SK-N-SH (cell line): Measurements from ENCODE around the gene AVPR1B. TPM values are rescaled to one million over a fixed set of nuclear protein-coding genes. Genes with fewer than 3 reads are reported as not detected.

Experiments used
- CTCF ChIA-PET: fragments of 300-600, 350-600 bp; formaldehyde crosslinking; extraction: SDS; loops from one replicate; lab custom pipeline; 2021; lab: Yijun Ruan, JAX
- POLR2A ChIA-PET: fragments of 350-600 bp; sonication (Branson Sonifier 250); formaldehyde crosslinking; extraction: SDS; loops from one replicate; lab custom pipeline; 2020; ENCODE audit warnings: antibody characterized with exemption, inconsistent platforms; lab: Yijun Ruan, JAX
- DNase-seq: peaks from one replicate; pipeline ENCODE4 v3.0.0; 2012
- H2AFZ ChIP-seq: fragments of 200-600 bp; sonication (generic); 2 replicates; pipeline ENCODE4 v1.8.1; 2016; ENCODE audit warnings: antibody characterized with exemption, mild to moderate bottlenecking, low read depth
- H3F3A ChIP-seq: fragments of 200-600 bp; sonication (generic); replicated peaks from 2 replicates; pipeline ENCODE3; 2016; ENCODE audit warnings: antibody characterized with exemption, mild to moderate bottlenecking; ENCODE audit not compliant: insufficient read depth
- H3K27ac ChIP-seq, 2 experiments: fragments of 200-500 bp in 1 of 2; fragments of 200-600 bp in 1 of 2; sonication (Bioruptor generic) in 1 of 2; sonication (generic), shearing (Covaris generic) in 1 of 2; 2 replicates each; pipeline versions ENCODE4 v1.5.1 to v1.6.1; 2014 to 2016; ENCODE audit warnings: low read depth in 2 of 2, inconsistent platforms in 1 of 2, low read length in 1 of 2, mild to moderate bottlenecking in 1 of 2, mixed read lengths in 1 of 2
- H3K27me3 ChIP-seq: fragments of 200-600 bp; sonication (generic), shearing (Covaris generic); 2 replicates; pipeline ENCODE4 v1.6.1; 2016; ENCODE audit warnings: mixed run types; ENCODE audit not compliant: insufficient read depth
- H3K36me3 ChIP-seq, 2 experiments: fragments of 200-500 bp in 1 of 2; fragments of 200-600 bp in 1 of 2; sonication (Bioruptor generic) in 1 of 2; sonication (generic) in 1 of 2; replicated peaks in 1 of 2; 2 replicates each; pipeline versions ENCODE3 to v1.5.1; 2014 to 2016; ENCODE audit warnings: low read length in 1 of 2, mild to moderate bottlenecking in 1 of 2; ENCODE audit not compliant: insufficient read depth in 2 of 2, control insufficient read depth in 1 of 2
- H3K4me1 ChIP-seq, 2 experiments: fragments of 200-500 bp in 1 of 2; fragments of 200-600 bp in 1 of 2; sonication (Bioruptor generic) in 1 of 2; sonication (generic), shearing (Covaris generic) in 1 of 2; 2 replicates each; pipeline versions ENCODE4 v1.5.1 to v1.6.1; 2014 to 2016; ENCODE audit warnings: low read depth in 1 of 2, low read length in 1 of 2, mixed run types in 1 of 2; ENCODE audit not compliant: insufficient read depth in 2 of 2, control insufficient read depth in 1 of 2
- H3K4me2 ChIP-seq: fragments of 200-600 bp; sonication (generic), shearing (Covaris generic); 2 replicates; pipeline ENCODE4 v1.6.1; 2017; ENCODE audit warnings: mixed run types
- H3K4me3 ChIP-seq, 2 experiments: fragments of 200-500 bp in 1 of 2; fragments of 200-600 bp in 1 of 2; sonication (Bioruptor generic) in 1 of 2; sonication (generic), shearing (Covaris generic) in 1 of 2; 2 replicates each; pipeline versions ENCODE4 v1.5.1 to v1.8.1; 2014 to 2016; ENCODE audit warnings: low read depth in 2 of 2, inconsistent platforms in 1 of 2, low read length in 1 of 2, mild to moderate bottlenecking in 1 of 2, mixed read lengths in 1 of 2, moderate library complexity in 1 of 2
- H3K79me2 ChIP-seq: fragments of 200-600 bp; sonication (generic); 2 replicates; pipeline ENCODE4 v1.8.1; 2017; ENCODE audit warnings: mild to moderate bottlenecking; ENCODE audit not compliant: insufficient read depth
- H3K9ac ChIP-seq: fragments of 200-600 bp; sonication (generic); 2 replicates; pipeline ENCODE4 v1.6.1; 2017; ENCODE audit warnings: mixed run types
- H3K9me2 ChIP-seq: fragments of 200-600 bp; sonication (generic); 2 replicates; pipeline ENCODE4 v1.6.1; 2017; ENCODE audit warnings: mixed run types
- H3K9me3 ChIP-seq: fragments of 200-600 bp; sonication (generic); 2 replicates; pipeline ENCODE4 v1.6.1; 2017; ENCODE audit warnings: mixed run types, mild to moderate bottlenecking, moderate library complexity
- H4K20me1 ChIP-seq: fragments of 200-600 bp; sonication (generic); 2 replicates; pipeline ENCODE4 v1.6.1; 2017; ENCODE audit warnings: mild to moderate bottlenecking, mixed run types; ENCODE audit not compliant: insufficient read depth
- FOSL2 ChIP-seq: IDR thresholded peaks from 2 replicates; pipeline ENCODE4 v1.4.0; 2012; ENCODE audit warnings: low read depth, mild to moderate bottlenecking, moderate library complexity, borderline replicate concordance
- JUND ChIP-seq: IDR thresholded peaks from 2 replicates; pipeline ENCODE4 v1.4.0; 2012
- MEF2A ChIP-seq: IDR thresholded peaks from 2 replicates; pipeline ENCODE4 v1.4.0; 2012; ENCODE audit warnings: low read depth, borderline replicate concordance
- MXI1 ChIP-seq: IDR thresholded peaks from 2 replicates; pipeline ENCODE4 v1.6.1; 2012; ENCODE audit warnings: mild to moderate bottlenecking, low read depth, low read length, improper control_type of control experiment
- NFIC ChIP-seq: IDR thresholded peaks from 2 replicates; pipeline ENCODE4 v1.4.0; 2012; ENCODE audit warnings: borderline replicate concordance
- NRF1 ChIP-seq: IDR thresholded peaks from 2 replicates; pipeline ENCODE4 v1.6.1; 2012; ENCODE audit warnings: low read depth, mild to moderate bottlenecking, low read length
- POLR2AphosphoS5 ChIP-seq: IDR thresholded peaks from 2 replicates; pipeline ENCODE4 v1.6.1; 2012; ENCODE audit warnings: low read depth, low read length
- RCOR1 ChIP-seq: fragments of 150-350 bp; IDR thresholded peaks from 2 replicates; pipeline ENCODE4 v1.6.1; 2017; ENCODE audit warnings: antibody characterized with exemption, low read length
- RFX5 ChIP-seq: IDR thresholded peaks from 2 replicates; pipeline ENCODE4 v1.6.1; 2012; ENCODE audit warnings: mild to moderate bottlenecking, improper control_type of control experiment, low read length
- RXRA ChIP-seq: IDR thresholded peaks from 2 replicates; pipeline ENCODE4 v1.4.0; 2012; ENCODE audit warnings: low read depth, mild to moderate bottlenecking, borderline replicate concordance
- SMC3 ChIP-seq: IDR thresholded peaks from 2 replicates; pipeline ENCODE4 v1.6.1; 2012; ENCODE audit warnings: low read depth, low read length, improper control_type of control experiment
- TCF12 ChIP-seq: IDR thresholded peaks from 2 replicates; pipeline ENCODE4 v1.4.0; 2012
- USF1 ChIP-seq: IDR thresholded peaks from 2 replicates; pipeline ENCODE4 v1.4.0; 2012; ENCODE audit warnings: low read depth, borderline replicate concordance
- USF2 ChIP-seq: fragments of 150-350 bp; IDR thresholded peaks from 2 replicates; pipeline ENCODE4 v1.6.1; 2017; ENCODE audit warnings: antibody characterized with exemption, low read length, low read depth, borderline replicate concordance
- YY1 ChIP-seq: IDR thresholded peaks from 2 replicates; pipeline ENCODE4 v1.4.0; 2012; ENCODE audit warnings: low read depth, mild to moderate bottlenecking
- WGBS: methylation state at CpG from one replicate; pipeline ENCODE4 v1.1.6; 2017; ENCODE audit warnings: low lambda C conversion rate; 5-methylcytosine and 5-hydroxymethylcytosine counted together
- polyA plus RNA-seq, 3 experiments: library from polyadenylated mRNA; depleted of rRNA; stranded (reverse); fragments of >200 nt; gene quantifications; 2 replicates each; pipeline ENCODE4 v1.2.3, GENCODE V29; 2012
- TF ChIP-seq, protein P1 (sequence below): fragments of 200-600 bp; sonication (generic); IDR thresholded peaks from 2 replicates; pipeline ENCODE4 v1.6.1; 2017; ENCODE audit warnings: antibody characterized with exemption, mild to moderate bottlenecking, moderate library complexity

Gene AVPR1B
- polyA plus RNA-seq, 1 of the 3 experiments (the other 2 are of a cell fraction), result not detected

GRCh38 chr1:206143537-206144172 lies 26.5 kb upstream of the AVPR1B start:
- no peaks in the 10 kb centered on the region for H3K36me3 ChIP-seq
- ChIA-PET CTCF (no interaction called here), POLR2A (no interaction called here)
- no peaks in the 10 kb centered on the region for H3K4me1 ChIP-seq
- no peaks in the 10 kb centered on the region for H3K79me2 ChIP-seq
- no peak overlapping the region for H3K4me2 ChIP-seq
- no peaks in the 10 kb centered on the region for H3F3A ChIP-seq
- H2AFZ ChIP-seq, result no peak overlapping the region
- peaks cover 44% of the 10 kb centered on the region for H3K27me3 ChIP-seq
- WGBS, result 69% methylated on average over 13 of the region's 15 CpGs
- H3K9me3 ChIP-seq, result no peaks in the 10 kb centered on the region
- TF ChIP-seq FOSL2, result no peak
- no peak for TF ChIP-seq USF2
- TF ChIP-seq NRF1, result no peak
- no peak for TF ChIP-seq YY1
- no peak for TF ChIP-seq USF1
- TF ChIP-seq RXRA, result no peak
- TF ChIP-seq MXI1, result no peak
- no peak for TF ChIP-seq RCOR1
- TF ChIP-seq NFIC, result no peak
- no peak for TF ChIP-seq RFX5
- TF ChIP-seq SMC3, result no peak
- no peak overlapping the region for H3K4me3 ChIP-seq
- DNase-seq, result no peak
- no peak overlapping the region for H3K27ac ChIP-seq
- H3K9me2 ChIP-seq, result no peaks in the 10 kb centered on the region
- H3K9ac ChIP-seq, result no peak overlapping the region
- no peaks in the 10 kb centered on the region for H4K20me1 ChIP-seq

DNA sequence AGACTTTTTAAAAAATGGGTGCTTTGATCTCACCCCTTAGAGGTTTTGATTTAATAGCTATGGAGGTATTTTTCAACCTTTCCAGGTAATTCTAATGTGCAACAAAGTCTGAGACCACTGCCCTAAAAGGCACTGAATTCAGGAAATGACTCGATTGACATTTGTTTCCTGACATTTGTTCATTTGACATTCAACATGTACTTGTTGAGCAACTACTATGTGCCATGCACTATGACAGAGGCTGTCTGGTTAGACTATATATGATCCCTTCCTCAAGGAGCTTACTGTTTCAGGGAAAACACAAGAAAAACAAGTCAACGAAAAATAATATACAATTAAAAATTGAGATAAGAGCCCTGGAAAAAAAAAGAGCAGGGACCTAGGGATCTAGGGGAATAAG lies 25.6 kb upstream of the AVPR1B start:
- no peak for TF ChIP-seq POLR2AphosphoS5
- TF ChIP-seq NFIC, result no peak
- no peak for TF ChIP-seq TCF12
- TF ChIP-seq RCOR1, result no peak
- no peak for TF ChIP-seq JUND
- TF ChIP-seq, protein P1, sequence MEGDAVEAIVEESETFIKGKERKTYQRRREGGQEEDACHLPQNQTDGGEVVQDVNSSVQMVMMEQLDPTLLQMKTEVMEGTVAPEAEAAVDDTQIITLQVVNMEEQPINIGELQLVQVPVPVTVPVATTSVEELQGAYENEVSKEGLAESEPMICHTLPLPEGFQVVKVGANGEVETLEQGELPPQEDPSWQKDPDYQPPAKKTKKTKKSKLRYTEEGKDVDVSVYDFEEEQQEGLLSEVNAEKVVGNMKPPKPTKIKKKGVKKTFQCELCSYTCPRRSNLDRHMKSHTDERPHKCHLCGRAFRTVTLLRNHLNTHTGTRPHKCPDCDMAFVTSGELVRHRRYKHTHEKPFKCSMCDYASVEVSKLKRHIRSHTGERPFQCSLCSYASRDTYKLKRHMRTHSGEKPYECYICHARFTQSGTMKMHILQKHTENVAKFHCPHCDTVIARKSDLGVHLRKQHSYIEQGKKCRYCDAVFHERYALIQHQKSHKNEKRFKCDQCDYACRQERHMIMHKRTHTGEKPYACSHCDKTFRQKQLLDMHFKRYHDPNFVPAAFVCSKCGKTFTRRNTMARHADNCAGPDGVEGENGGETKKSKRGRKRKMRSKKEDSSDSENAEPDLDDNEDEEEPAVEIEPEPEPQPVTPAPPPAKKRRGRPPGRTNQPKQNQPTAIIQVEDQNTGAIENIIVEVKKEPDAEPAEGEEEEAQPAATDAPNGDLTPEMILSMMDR, result no peak
- no peak for TF ChIP-seq MEF2A
- no peak overlapping the region for H3K4me3 ChIP-seq
- H4K20me1 ChIP-seq, result no peaks in the 10 kb centered on the region
- no peak overlapping the region for H3K9ac ChIP-seq
- no peak overlapping the region for H3K27ac ChIP-seq
- DNase-seq, result no peak
- H3K9me3 ChIP-seq, result no peaks in the 10 kb centered on the region
- no peaks in the 10 kb centered on the region for H3K4me1 ChIP-seq
- no peaks in the 10 kb centered on the region for H3K36me3 ChIP-seq
- no peak overlapping the region for H2AFZ ChIP-seq
- H3K27me3 ChIP-seq, result peaks cover 44% of the 10 kb centered on the region
- no peaks in the 10 kb centered on the region for H3F3A ChIP-seq
- POLR2A ChIA-PET, result no interaction called here
- CTCF ChIA-PET, result no interaction called here
- no peaks in the 10 kb centered on the region for H3K79me2 ChIP-seq
- no peak overlapping the region for H3K4me2 ChIP-seq
- WGBS, result 21% methylated on average over 2 of the region's 2 CpGs
- H3K9me2 ChIP-seq, result no peaks in the 10 kb centered on the region
